H1 (cell line): Measurements from ENCODE around the gene ROM1. TPM values are rescaled to one million over a fixed set of nuclear protein-coding genes. Genes with fewer than 3 reads are reported as not detected.

Experiments used
- ATF2 ChIP-seq: IDR thresholded peaks from 2 replicates; pipeline ENCODE4 v1.6.1; 2012; ENCODE audit warnings: low read length, inconsistent platforms
- BACH1 ChIP-seq: IDR thresholded peaks from 2 replicates; pipeline ENCODE4 v1.6.1; 2012; ENCODE audit warnings: low read length, improper control_type of control experiment
- CEBPB ChIP-seq: IDR thresholded peaks from 2 replicates; pipeline ENCODE4 v1.6.1; 2012; ENCODE audit warnings: low read depth, low read length
- CHD2 ChIP-seq: IDR thresholded peaks from 2 replicates; pipeline ENCODE4 v1.6.1; 2012; ENCODE audit warnings: low read length, improper control_type of control experiment
- EZH2 ChIP-seq: fragments of 200-600 bp; sonication (generic); IDR thresholded peaks from 2 replicates; pipeline ENCODE4 v1.7.1; 2012; ENCODE audit warnings: low read depth, mild to moderate bottlenecking, moderate library complexity, low read length, inconsistent platforms; ENCODE audit not compliant: severe bottlenecking
- HDAC2 ChIP-seq, 2 experiments: fragments of 300-600 bp in 1 of 2; sonication (generic) in 1 of 2; IDR thresholded peaks; 2 replicates each; pipeline ENCODE4 v1.6.1; 2011 to 2012; ENCODE audit warnings: low read depth in 2 of 2, low read length in 2 of 2, mild to moderate bottlenecking in 2 of 2, moderate library complexity in 2 of 2, borderline replicate concordance in 1 of 2, inconsistent platforms in 1 of 2
- JUND ChIP-seq: IDR thresholded peaks from 2 replicates; pipeline ENCODE4 v1.6.1; 2011; ENCODE audit warnings: mild to moderate bottlenecking, improper control_type of control experiment, low read length
- KDM1A ChIP-seq: fragments of 200-600, 300-600 bp; sonication (generic); IDR thresholded peaks from 2 replicates; pipeline ENCODE4 v1.7.1; 2016; ENCODE audit warnings: mild to moderate bottlenecking, low read length, borderline replicate concordance
- KDM4A ChIP-seq: IDR thresholded peaks from one replicate; pipeline ENCODE4 v1.7.1; 2012; ENCODE audit warnings: low read depth, mild to moderate bottlenecking, moderate library complexity, low read length, inconsistent platforms; ENCODE audit not compliant: severe bottlenecking
- KDM5A ChIP-seq: fragments of 200-600 bp; IDR thresholded peaks from 2 replicates; pipeline ENCODE4 v1.7.1; 2012; ENCODE audit warnings: mild to moderate bottlenecking, low read length, inconsistent platforms, mixed read lengths
- NRF1 ChIP-seq: IDR thresholded peaks from 2 replicates; pipeline ENCODE4 v1.6.1; 2011; ENCODE audit warnings: mild to moderate bottlenecking, low read depth, low read length, improper control_type of control experiment
- PHF8 ChIP-seq: fragments of 200-600 bp; sonication (generic); conservative IDR thresholded peaks from 2 replicates; pipeline ENCODE4 v1.7.1; 2012; ENCODE audit warnings: low read depth, mild to moderate bottlenecking, inconsistent platforms, low read length, moderate library complexity
- POLR2A ChIP-seq, 2 experiments: IDR thresholded peaks; 1 replicate in 1 of 2; 2 replicates in 1 of 2; pipeline ENCODE4 v1.6.1; 2011; ENCODE audit warnings: low read depth in 2 of 2, low read length in 2 of 2, mild to moderate bottlenecking in 2 of 2; ENCODE audit errors: control extremely low read depth in 1 of 2
- SIN3A ChIP-seq, 2 experiments: IDR thresholded peaks in 1 of 2; conservative IDR thresholded peaks in 1 of 2; 2 replicates each; pipeline ENCODE4 v1.6.1; 2011 to 2012; ENCODE audit warnings: low read length in 2 of 2, improper control_type of control experiment in 1 of 2, low read depth in 1 of 2, mild to moderate bottlenecking in 1 of 2
- SP1 ChIP-seq: IDR thresholded peaks from 2 replicates; pipeline ENCODE4 v1.6.1; 2011; ENCODE audit warnings: low read depth, low read length
- SP4 ChIP-seq: IDR thresholded peaks from 2 replicates; pipeline ENCODE4 v1.6.1; 2012; ENCODE audit warnings: low read length, inconsistent platforms
- TAF1 ChIP-seq: IDR thresholded peaks from 2 replicates; pipeline ENCODE4 v1.6.1; 2011; ENCODE audit warnings: mild to moderate bottlenecking, low read depth, low read length
- TAF7 ChIP-seq: optimal IDR thresholded peaks from 2 replicates; pipeline ENCODE3; 2011; ENCODE audit warnings: low read depth, mild to moderate bottlenecking, inconsistent platforms, low read length, moderate library complexity, borderline replicate concordance
- TCF12 ChIP-seq: IDR thresholded peaks from 2 replicates; pipeline ENCODE4 v1.6.1; 2011; ENCODE audit warnings: low read depth, mild to moderate bottlenecking, low read length
- polyA plus RNA-seq, 7 experiments: library from polyadenylated mRNA; depleted of rRNA in 3 of 7; stranded (reverse) in 5 of 7; unstranded in 2 of 7; fragments of >200 nt in 5 of 7; fragments of 200-250 nt in 2 of 7; gene quantifications; 1 replicate in 5 of 7; 2 replicates in 1 of 7; 4 replicates in 1 of 7; pipeline versions ENCODE4 v1.2.1 to v1.2.3, GENCODE V29; 2011 to 2013; ENCODE audit warnings: missing spikeins in 2 of 7, mixed read lengths in 2 of 7
- total RNA-seq: library from RNA; stranded (reverse); fragmentation: NEBNext Ultra II Directional; extraction: Animal tissue kit (Norgen Biotek cat#: 25700); gene quantifications from 2 replicates; pipeline ENCODE4 v1.2.1, GENCODE V29; 2021

ROM1 gene
- total and polyA plus RNA-seq, 2 of the 8 experiments (the other 6 are each of a cell fraction or from before 2014, with no cell fraction given): 0.86 to 2.2 TPM

- TF ChIP-seq SIN3A (conservative IDR thresholded peaks at IDR 0.05 in 1 of 2, IDR thresholded peaks at IDR 0.05 in 1 of 2; ENCODE audit: low read depth in 1 of 2, low read length in 2 of 2): peak; percentile 34 to 74; a peak in 1 of 4 replicates
- no peak for TF ChIP-seq CEBPB
- TF ChIP-seq CHD2: peak; percentile 79
- TF ChIP-seq SP1: 0 out of 2 replicates have a peak, but pooled peaks have one; percentile 36
- TF ChIP-seq JUND: peak; percentile 26; the same call in 1 of the 2 replicates
- peak; percentile 97 for TF ChIP-seq TAF1
- no peak for TF ChIP-seq KDM1A
- TF ChIP-seq TCF12: no peak
- peak; percentile 16 for TF ChIP-seq PHF8
- TF ChIP-seq EZH2: no peak
- TF ChIP-seq ATF2: 0 out of 2 replicates have a peak, but pooled peaks have one; percentile 43
- TF ChIP-seq HDAC2 (IDR thresholded peaks at IDR 0.05; ENCODE audit: borderline replicate concordance in 1 of 2, low read depth in 2 of 2, low read length in 2 of 2): peak in 1 of 2 experiments; percentile 64; a peak in 1 of 4 replicates
- no peak for TF ChIP-seq KDM4A
- TF ChIP-seq NRF1: peak; percentile 91
- peak; percentile 64 to 86 for TF ChIP-seq POLR2A (IDR thresholded peaks at IDR 0.05; ENCODE audit: control extremely low read depth in 1 of 2, low read depth in 2 of 2, low read length in 2 of 2)
- peak; percentile 26; the same call in 1 of the 2 replicates for TF ChIP-seq BACH1
- peak; percentile 98 for TF ChIP-seq TAF7
- no peak for TF ChIP-seq KDM5A
- peak; percentile 63; the same call in 1 of the 2 replicates for TF ChIP-seq SP4
These were observed 39.3 kb upstream of the ROM1 start, which contains the start of gene EEF1G (continued) for GRCh38 chr11:62573592-62574362.
